Body of pancreas (tissue), 4 donors: Measurements from ENCODE around the gene TMEM132C.

Source experiments
- CTCF ChIP-seq, 7 experiments: fragments of 450-650 bp in 4 of 7; fragments of 200-600 bp in 3 of 7; sonication (generic) in 3 of 7; IDR thresholded peaks; one replicate each; pipeline ENCODE4 v1.5.1; 2016 to 2019; ENCODE audit warnings: antibody characterized with exemption in 7 of 7
- POLR2A ChIP-seq, 3 donors: fragments of 450-650 bp; IDR thresholded peaks; one replicate each; pipeline ENCODE4 v1.6.1; 2016; ENCODE audit warnings: antibody characterized with exemption in 3 of 3, mild to moderate bottlenecking in 2 of 3

- TF ChIP-seq CTCF (IDR thresholded peaks at IDR 0.05), result no peak
- no peak for TF ChIP-seq POLR2A (IDR thresholded peaks at IDR 0.05)
These were observed 376.2 kb downstream of the TMEM132C start for GRCh38 chr12:128643155-128643554.
